ENCODE data around the gene COPS9. TPM values are rescaled to one million over a fixed set of nuclear protein-coding genes. Genes with fewer than 3 reads are reported as not detected.

The COPS9 gene
- polyA plus RNA-seq, 3 donors: 77.0 to 96.9 (median 94.3) TPM

DNA sequence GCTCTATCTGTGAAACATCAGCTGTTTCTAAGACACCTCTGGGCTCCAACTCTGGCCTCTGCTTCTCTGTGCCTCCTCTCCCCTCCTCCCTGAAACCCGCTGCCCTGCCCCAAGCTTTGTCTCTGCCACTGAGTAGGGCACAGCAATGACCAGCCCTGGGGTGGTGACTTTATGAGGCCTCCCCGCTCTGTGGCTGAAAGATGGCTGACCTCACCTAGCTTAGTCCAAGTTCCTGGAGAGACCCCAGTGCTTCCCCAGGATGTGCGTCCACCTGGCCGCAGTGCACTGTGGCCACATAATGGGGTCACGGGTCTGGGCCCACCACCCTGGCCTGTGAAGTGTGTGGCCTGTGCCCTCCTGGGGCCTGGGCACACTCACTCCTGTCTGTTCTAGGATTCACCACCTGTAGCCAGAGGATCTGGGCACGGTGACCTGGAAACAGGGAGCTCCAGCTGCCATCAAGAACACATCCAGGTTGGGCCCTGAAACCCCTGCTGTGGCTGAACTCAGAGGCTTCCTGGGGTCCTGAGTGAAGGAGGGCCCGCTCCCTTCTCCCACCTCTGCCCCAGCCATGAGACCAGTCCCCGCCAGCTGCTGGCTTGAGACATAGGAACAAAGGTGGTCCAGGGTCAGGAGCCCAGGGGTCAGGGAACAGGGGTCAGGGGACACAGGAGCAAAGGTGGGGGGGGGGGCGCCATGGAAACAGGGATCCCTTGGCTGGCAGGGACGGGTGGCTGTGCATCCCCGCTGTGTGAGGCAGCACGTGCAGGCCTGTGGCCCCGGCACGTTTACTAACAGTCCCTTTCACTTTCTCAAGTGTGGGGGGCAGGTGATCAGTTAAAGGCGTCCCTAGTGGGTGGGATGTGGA is 33.6 kb upstream of the COPS9 start:
- DNase-seq: no peak

DNA sequence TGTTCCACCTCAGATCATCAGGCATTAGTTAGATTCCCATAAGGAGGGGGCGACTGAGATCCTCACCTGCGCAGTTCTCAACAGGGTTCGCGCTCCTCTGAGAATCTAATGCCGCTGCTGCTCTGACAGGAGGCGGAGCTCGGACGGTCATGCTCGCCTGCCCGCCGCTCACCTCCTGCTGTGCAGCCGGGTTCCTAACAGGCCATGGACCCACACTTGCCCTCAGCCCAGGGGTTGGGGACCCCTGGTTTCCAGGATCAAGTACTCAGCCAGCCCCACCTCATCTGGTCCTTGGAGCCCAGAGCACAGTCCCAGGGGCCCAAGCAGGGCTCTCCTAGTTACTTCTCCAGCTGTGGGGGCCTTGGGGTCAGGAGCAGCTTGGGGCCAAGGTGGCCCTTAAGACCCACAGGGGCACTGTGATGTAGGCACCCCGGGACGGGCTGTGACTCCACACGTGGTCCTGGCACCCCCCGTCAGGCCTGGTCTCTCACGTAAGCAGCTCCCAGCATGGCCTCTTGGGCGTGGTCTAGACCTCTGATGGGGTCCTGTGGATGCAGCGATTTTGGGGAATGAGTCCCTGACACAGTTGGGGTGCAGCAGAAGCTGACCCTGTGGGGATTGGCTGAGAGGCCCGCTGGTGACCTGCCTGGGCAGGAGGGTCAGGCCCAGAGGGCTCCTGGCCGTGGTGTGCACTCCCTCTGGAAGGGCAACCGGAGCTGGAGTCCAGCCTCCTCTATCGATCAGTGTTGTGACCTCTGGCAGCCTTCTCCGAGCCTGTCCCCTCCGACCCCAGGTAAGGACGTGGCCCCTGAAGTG is 32.6 kb upstream of the COPS9 start:
- DNase-seq: no peak

GRCh38 chr2:240168041-240168440 is 31.9 kb upstream of the COPS9 start:
- DNase-seq: no peak

DNA sequence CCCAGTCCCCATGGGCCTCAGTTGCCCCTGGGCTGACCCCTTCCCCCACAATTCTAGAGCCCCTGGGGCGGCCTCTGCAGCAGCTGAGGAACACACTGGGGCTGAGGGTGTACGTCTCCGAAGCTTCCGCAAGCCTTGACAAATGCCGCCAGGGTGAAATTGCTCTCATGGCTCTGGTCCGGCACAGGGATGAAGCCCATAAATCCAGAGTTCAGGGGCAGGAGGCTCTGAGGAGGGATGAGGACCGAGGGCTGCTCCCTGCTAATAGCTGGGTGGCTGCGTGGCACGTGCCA is 31.4 kb upstream of the COPS9 start:
- DNase-seq: no peak

DNA sequence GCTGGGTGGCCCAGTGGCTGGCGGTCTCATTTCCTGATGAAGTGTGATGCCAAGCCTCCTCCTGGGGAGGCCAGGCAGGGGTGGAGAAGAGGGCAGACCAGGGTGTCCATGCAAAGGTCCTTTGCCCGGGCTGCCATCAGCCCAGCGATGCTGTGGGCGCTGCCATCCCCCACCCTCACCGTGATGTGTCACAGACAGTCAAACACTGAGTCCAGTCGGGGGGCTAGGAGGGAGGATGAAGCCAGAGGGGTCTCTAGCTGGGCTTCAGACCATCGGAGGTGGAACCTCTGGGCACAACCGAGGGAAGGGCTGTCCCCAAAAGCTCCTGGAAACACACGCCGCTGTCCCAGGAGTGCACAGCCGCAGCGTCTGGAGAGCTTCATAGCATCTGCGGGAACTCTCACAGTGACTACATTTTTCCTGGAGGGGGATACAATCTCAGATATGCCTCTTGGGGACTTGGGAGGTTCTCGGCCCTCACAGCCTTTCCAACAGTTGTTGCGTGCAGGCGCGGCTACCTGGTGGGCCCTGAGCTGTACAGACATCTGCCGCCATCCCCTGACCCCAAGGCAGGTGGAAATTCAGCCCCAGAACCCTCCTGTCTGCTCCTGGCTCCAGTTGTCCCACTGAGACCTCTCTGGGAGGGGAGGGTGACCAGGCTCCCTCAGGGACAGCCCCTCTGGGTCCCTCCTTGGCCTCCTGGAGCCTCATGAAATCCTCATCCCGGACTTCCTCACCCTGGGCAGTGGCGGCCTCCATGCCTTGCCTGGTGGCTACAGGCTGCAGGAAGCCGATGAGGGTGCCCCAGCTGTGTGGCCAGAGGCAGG is 30.9 kb upstream of the COPS9 start:
- DNase-seq: no peak

DNA sequence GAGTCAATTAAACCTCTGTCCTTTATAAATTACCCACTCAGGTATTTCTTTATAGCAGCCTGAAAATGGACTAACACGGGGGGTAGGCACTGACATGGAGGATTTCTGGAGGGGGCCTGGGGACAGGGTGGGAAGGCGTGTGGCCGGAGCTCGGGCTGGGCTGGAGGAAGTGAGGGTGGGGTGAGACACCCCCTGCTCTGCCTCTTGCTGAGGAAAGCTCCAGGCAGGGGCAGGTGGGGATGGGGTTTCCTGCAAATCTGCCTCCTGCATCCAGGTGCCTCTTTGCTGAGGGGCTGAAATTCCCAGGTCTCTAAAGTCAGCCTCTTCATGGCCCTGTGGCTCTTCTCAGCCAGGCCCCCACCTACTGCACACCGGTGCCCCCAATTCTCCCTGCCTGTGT is 30.1 kb upstream of the COPS9 start:
- DNase-seq: no peak

DNA sequence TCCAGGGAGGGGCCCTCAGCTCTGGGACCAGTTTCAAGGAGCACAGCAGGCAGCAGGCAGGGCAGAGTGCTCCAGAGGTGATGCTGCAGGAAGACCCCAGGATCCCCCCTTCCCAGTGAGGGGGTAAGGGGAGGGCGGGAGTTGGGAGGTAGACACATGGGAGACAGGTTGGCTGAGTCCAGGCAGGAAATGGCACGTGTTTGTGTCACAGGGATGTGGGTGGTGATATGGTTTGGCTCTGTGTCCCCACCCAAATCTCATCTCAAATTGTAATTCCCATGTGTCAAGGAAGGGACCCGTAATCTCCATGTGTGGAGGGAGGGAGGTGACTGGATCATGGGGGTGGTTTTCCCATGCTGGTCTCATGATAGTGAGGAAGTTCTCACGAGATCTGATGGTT is 29.6 kb upstream of the COPS9 start:
- DNase-seq: no peak

DNA sequence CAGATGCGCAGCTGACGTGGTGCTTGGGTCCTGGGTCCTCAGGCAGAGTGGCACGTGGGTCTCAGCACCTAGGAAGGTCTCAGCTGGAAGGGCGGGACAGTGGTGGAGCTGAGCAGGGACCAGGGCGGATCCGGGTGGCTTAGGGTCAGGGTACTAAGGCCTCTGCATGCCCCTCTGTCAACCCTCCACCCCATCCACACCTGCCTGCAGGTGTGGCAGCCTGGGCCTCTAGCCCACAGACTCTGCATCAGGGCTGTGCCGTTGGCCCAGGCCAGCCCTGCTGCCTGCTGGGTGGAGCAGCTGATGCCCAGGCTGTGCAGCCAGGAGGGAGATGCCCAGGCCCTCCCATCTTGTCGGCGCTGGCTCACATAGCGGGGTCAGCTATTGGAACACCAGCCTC is 28.9 kb upstream of the COPS9 start:
- DNase-seq: no peak

DNA sequence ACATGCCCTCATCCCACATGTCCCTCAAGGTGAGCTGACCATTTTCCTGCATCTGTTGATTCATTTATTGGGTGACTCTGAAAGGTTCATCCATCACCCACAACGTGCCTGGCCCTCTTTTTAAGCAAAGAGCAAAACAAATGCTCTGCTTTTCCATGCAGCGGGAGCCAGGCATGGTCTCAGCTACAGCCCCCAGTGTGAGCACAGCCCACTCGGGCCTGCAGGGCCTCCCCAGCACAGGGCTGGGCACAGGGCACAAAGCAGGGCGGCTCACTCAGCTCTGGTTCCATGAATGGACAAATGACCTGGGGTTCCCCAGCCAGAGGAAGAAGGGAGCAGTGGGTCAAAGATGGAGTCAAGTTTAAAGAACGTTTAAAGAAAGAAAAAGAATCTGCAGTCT is 28.5 kb upstream of the COPS9 start:
- DNase-seq: no peak

DNA sequence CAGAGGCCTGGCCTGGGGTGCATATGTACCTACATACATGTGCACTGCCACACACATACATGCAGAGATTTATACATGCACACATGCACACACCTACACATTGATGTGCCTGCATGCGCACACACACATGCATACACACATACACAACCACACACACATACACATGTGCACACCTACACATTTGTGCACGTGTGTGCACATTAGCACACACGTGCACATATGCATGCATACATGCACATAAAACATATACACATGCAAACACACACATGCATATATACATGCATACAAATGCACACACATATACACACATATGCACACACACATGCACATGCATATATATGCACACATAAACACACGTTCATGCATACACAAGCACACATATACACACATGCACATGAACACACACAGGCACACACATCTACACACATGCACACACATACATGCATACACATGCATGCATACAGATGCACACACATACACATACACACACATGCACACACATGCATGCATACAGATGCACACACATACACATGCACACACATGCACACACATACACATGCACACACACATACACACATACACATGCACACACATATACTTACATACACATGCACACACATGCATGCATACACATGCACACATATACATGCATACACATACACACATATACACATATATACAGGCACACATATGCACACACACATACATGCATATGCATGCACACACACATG is 27.9 kb upstream of the COPS9 start:
- no peak for DNase-seq

GRCh38 chr2:240162939-240163714 is 27.0 kb upstream of the COPS9 start:
- DNase-seq: no peak

DNA sequence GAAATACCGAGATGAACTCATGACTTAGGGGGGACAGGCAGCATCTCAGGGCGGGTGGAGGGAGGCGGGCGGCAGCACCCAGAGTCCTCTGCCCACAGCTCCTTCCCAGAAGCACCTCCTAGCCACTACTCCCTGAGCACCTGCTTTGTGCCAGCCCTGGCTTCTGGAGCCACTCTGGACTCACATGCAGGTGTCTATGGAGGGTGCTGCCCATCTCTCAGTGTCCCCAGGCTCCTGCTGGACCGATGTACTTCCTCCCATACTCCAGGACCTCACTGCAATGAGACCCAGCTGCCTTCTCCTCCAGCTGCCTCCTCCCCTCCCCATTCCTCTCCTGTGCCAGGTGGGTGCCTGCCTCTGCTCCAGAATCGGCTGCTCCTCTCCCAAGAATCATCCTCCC is 26.4 kb upstream of the COPS9 start:
- DNase-seq: no peak

DNA sequence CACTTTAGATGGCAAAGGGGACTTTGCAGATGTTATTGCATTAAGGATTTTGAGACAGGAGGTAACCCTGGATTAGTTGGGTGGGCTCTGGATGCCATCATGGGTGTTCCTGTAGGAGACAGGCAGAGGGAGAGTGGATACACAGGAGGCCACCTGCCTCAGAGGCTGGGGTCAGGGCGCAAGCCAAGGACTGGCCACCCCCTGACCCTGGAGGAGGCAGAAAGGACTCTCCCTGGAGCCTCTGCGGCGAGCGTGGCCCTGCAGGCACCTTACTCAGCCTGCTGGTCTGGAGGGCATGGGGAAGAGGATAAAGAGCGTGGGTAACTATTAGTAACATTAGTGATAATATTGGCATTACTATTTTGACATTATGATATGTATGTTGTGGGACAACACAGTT is 25.9 kb upstream of the COPS9 start:
- DNase-seq: no peak

DNA sequence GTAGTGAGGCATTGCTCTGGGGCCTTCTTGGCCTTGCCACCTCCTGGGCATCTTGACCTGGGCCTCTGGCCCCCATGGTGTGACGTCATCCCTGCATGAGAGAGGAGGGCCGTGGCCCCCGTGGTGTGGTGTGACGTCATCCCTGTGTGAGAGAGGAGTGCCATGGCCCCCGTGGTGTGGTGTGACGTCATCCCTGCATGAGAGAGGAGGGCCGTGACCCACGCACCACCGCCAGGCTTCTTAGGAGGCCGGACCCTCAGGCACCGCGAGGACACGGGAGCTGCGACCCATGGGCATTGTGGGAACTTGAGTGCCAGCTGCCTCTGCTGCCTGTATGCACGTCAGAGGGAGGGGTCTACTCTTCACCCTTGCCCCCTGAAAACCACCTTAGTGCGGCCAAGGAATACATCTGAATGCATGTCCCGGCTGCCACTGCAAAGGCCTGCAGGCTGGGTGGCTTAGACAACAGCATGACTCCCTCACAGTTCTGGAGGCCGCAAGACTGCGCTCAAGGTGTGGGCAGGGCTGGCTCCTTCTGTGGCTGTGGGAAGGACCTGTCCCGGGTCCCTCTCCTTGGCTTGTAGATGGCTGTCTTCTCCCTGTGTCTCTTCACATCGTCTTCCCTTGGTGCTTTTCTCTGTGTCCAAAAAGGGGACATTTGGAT is 25.1 kb upstream of the COPS9 start:
- no peak for DNase-seq

GRCh38 chr2:240160291-240161086 is 24.4 kb upstream of the COPS9 start:
- no peak for DNase-seq

GRCh38 chr2:240159251-240159839 is 23.2 kb upstream of the COPS9 start:
- no peak for DNase-seq

DNA sequence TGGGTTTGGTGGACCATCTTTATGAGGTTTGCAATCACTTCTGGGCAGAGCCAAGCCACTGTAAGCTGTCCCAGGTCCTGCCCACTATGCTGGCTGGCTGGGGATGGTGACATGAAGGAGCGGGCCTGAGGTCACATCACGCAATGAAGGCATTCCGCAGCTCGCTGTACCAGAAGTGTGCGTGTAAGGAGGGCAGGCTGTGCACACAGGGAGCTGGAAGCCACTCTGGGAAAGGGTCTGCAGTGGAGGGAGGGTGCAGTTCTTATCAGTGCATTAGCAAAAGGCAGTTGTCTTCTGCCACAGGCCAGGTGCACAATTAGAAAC is 21.0 kb upstream of the COPS9 start:
- DNase-seq: no peak

- no peak for DNase-seq
These were observed 20.5 kb upstream of the COPS9 start for GRCh38 chr2:240156435-240157146.
